ENCODE results near the gene NT5DC3. TPM values are rescaled to one million over a fixed set of nuclear protein-coding genes. Genes with fewer than 3 reads are reported as not detected.
A peak's percentile ranks its signal among the peaks of the same experiment; 100 is the strongest.

Gene NT5DC3
- total and polyA plus RNA-seq, 9 of the 15 experiments (the other 6 are each of a cell fraction or from before 2014, with no cell fraction given) = 6.3 to 33.5 (median 24.5) TPM

DNA sequence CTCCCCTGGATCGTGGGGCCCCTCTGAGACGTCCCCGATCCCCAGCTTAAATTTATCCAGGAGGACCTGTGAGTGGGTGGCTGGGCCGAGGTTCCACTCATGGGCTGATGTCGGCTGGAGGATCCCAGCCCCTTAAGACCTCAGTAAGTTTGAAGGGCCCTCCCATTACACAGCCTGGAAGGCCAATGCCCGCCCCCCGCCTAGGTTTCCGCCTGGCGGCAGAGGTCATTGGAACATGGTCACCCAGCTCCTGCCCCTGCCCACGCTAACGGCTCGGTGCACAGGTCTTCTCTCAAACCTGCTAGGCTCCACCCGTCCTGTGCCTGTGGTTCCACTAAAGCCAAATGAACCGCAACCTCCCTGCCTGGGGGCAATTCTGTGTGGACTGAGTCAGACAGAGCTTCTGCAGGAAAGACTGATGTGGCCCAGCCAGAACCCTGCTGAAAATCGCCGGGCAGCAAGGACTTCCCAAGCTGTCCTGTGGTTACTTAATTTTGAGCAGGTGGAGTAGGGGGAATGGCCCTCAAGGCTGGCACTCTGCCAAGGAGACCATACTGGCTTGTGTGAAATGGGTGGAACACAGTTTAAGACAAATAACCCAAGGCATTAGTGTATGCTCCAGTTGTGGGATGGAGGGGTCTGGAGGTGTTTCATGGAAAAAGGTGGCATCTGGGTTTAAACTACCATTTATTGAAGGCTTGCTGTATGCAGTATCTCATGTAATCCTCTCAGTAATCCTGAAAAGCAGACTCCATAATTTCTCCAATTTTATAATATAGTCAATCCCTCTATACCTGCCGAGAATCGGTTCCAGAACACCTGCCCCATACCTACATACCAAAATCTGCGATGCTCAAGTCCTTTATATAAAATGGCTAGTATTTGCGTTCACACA is 903 bp upstream of the NT5DC3 start (continued):
- TF ChIP-seq, protein P1, sequence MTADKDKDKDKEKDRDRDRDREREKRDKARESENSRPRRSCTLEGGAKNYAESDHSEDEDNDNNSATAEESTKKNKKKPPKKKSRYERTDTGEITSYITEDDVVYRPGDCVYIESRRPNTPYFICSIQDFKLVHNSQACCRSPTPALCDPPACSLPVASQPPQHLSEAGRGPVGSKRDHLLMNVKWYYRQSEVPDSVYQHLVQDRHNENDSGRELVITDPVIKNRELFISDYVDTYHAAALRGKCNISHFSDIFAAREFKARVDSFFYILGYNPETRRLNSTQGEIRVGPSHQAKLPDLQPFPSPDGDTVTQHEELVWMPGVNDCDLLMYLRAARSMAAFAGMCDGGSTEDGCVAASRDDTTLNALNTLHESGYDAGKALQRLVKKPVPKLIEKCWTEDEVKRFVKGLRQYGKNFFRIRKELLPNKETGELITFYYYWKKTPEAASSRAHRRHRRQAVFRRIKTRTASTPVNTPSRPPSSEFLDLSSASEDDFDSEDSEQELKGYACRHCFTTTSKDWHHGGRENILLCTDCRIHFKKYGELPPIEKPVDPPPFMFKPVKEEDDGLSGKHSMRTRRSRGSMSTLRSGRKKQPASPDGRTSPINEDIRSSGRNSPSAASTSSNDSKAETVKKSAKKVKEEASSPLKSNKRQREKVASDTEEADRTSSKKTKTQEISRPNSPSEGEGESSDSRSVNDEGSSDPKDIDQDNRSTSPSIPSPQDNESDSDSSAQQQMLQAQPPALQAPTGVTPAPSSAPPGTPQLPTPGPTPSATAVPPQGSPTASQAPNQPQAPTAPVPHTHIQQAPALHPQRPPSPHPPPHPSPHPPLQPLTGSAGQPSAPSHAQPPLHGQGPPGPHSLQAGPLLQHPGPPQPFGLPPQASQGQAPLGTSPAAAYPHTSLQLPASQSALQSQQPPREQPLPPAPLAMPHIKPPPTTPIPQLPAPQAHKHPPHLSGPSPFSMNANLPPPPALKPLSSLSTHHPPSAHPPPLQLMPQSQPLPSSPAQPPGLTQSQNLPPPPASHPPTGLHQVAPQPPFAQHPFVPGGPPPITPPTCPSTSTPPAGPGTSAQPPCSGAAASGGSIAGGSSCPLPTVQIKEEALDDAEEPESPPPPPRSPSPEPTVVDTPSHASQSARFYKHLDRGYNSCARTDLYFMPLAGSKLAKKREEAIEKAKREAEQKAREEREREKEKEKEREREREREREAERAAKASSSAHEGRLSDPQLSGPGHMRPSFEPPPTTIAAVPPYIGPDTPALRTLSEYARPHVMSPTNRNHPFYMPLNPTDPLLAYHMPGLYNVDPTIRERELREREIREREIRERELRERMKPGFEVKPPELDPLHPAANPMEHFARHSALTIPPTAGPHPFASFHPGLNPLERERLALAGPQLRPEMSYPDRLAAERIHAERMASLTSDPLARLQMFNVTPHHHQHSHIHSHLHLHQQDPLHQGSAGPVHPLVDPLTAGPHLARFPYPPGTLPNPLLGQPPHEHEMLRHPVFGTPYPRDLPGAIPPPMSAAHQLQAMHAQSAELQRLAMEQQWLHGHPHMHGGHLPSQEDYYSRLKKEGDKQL (CRISPR knock-in tag; IDR thresholded peaks at IDR 0.05; ENCODE audit: borderline replicate concordance) = no peak
- TF ChIP-seq ZNF444 (CRISPR knock-in tag; IDR thresholded peaks at IDR 0.05) (no peak), SAP30 (IDR thresholded peaks at IDR 0.05; ENCODE audit: borderline replicate concordance, insufficient read depth, low read depth, low read length, poor library complexity, severe bottlenecking) (no peak), ZKSCAN8 (CRISPR knock-in tag; IDR thresholded peaks at IDR 0.05) (no peak), NR1H2 (CRISPR knock-in tag; IDR thresholded peaks at IDR 0.05) (no peak), ZNF696 (CRISPR knock-in tag; conservative IDR thresholded peaks at IDR 0.05) (no peak), SMAD4 (CRISPR knock-in tag; conservative IDR thresholded peaks at IDR 0.05) (0 out of 2 replicates have a peak, but pooled peaks have one; percentile 27), PML (IDR thresholded peaks at IDR 0.05; ENCODE audit: low read length) (0 out of 2 replicates have a peak, but pooled peaks have one; percentile 26)
- TF ChIP-seq, protein P2, sequence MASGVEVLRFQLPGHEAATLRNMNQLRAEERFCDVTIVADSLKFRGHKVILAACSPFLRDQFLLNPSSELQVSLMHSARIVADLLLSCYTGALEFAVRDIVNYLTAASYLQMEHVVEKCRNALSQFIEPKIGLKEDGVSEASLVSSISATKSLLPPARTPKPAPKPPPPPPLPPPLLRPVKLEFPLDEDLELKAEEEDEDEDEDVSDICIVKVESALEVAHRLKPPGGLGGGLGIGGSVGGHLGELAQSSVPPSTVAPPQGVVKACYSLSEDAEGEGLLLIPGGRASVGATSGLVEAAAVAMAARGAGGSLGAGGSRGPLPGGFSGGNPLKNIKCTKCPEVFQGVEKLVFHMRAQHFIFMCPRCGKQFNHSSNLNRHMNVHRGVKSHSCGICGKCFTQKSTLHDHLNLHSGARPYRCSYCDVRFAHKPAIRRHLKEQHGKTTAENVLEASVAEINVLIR (CRISPR knock-in tag; IDR thresholded peaks at IDR 0.05) = no peak
- TF ChIP-seq, protein P3, sequence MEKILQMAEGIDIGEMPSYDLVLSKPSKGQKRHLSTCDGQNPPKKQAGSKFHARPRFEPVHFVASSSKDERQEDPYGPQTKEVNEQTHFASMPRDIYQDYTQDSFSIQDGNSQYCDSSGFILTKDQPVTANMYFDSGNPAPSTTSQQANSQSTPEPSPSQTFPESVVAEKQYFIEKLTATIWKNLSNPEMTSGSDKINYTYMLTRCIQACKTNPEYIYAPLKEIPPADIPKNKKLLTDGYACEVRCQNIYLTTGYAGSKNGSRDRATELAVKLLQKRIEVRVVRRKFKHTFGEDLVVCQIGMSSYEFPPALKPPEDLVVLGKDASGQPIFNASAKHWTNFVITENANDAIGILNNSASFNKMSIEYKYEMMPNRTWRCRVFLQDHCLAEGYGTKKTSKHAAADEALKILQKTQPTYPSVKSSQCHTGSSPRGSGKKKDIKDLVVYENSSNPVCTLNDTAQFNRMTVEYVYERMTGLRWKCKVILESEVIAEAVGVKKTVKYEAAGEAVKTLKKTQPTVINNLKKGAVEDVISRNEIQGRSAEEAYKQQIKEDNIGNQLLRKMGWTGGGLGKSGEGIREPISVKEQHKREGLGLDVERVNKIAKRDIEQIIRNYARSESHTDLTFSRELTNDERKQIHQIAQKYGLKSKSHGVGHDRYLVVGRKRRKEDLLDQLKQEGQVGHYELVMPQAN (IDR thresholded peaks at IDR 0.05; ENCODE audit: borderline replicate concordance) = no peak
- TF ChIP-seq, protein P4, sequence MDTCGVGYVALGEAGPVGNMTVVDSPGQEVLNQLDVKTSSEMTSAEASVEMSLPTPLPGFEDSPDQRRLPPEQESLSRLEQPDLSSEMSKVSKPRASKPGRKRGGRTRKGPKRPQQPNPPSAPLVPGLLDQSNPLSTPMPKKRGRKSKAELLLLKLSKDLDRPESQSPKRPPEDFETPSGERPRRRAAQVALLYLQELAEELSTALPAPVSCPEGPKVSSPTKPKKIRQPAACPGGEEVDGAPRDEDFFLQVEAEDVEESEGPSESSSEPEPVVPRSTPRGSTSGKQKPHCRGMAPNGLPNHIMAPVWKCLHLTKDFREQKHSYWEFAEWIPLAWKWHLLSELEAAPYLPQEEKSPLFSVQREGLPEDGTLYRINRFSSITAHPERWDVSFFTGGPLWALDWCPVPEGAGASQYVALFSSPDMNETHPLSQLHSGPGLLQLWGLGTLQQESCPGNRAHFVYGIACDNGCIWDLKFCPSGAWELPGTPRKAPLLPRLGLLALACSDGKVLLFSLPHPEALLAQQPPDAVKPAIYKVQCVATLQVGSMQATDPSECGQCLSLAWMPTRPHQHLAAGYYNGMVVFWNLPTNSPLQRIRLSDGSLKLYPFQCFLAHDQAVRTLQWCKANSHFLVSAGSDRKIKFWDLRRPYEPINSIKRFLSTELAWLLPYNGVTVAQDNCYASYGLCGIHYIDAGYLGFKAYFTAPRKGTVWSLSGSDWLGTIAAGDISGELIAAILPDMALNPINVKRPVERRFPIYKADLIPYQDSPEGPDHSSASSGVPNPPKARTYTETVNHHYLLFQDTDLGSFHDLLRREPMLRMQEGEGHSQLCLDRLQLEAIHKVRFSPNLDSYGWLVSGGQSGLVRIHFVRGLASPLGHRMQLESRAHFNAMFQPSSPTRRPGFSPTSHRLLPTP (IDR thresholded peaks at IDR 0.05; ENCODE audit: borderline replicate concordance, extremely low read depth, insufficient read length) = no peak
